Measurements from ENCODE around the gene ZBTB45.
A peak's percentile ranks its signal among the peaks of the same experiment; 100 is the strongest.

DNA sequence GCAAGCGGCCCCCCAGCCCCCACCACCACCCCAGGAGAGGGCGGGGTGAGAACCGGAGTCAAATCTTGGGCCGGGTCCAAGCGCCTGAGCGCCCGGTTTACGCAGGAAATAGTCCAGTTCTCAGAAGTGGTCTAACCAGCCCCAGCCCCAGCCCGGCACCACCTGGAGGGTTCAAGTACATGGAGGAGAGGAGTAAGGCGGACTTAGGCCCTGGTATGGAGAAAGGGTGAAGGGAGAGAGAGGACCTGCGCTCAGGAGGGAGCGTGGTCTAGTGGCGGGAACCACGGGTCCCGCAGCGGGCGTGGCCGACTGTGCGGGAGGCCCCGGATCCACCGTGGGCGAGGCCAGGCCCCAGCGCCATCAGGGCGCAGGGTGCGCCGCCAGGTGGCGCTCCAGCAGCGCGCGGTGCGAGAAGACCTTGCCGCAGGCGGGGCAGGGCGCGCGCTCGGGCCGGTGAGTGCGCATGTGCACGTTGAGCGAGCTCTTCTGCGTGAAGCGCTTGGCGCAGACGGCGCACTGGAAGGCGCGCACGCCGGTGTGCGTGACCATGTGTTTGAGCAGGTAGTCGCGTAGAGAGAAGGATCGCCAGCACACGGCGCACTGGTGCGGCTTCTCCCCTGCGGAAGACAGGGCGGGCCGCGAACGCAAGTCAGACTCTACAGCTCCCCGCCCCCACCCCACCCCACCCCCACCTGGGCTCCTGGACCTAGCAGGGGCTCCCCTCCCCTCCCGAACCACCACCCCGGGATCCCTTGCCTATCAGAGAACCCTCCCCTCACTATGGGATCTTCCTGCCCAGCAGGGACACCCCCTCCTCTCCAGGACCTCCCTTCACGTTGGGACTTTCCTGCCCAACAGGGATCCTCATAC lies 5.7 kb downstream of the ZBTB45 start:
- TF ChIP-seq CREM (IDR thresholded peaks at IDR 0.05; ENCODE audit: low read depth) (no peak), SMC3 (IDR thresholded peaks at IDR 0.05; ENCODE audit: borderline replicate concordance, low read length) (peak; percentile 79), POLR2AphosphoS5 (IDR thresholded peaks at IDR 0.05; ENCODE audit: low read length) (peak; percentile 88; the same call in 1 of the 2 replicates), EP300 (IDR thresholded peaks at IDR 0.05; ENCODE audit: borderline replicate concordance in 1 of 2, control insufficient read depth in 1 of 2, low read depth in 2 of 2, low read length in 2 of 2) (no peak), EZH2 (IDR thresholded peaks at IDR 0.05; ENCODE audit: borderline replicate concordance, control insufficient read depth, low read depth, low read length) (no peak), JUND (IDR thresholded peaks at IDR 0.05; ENCODE audit: low read depth, low read length) (no peak)
- TF ChIP-seq, protein P1, sequence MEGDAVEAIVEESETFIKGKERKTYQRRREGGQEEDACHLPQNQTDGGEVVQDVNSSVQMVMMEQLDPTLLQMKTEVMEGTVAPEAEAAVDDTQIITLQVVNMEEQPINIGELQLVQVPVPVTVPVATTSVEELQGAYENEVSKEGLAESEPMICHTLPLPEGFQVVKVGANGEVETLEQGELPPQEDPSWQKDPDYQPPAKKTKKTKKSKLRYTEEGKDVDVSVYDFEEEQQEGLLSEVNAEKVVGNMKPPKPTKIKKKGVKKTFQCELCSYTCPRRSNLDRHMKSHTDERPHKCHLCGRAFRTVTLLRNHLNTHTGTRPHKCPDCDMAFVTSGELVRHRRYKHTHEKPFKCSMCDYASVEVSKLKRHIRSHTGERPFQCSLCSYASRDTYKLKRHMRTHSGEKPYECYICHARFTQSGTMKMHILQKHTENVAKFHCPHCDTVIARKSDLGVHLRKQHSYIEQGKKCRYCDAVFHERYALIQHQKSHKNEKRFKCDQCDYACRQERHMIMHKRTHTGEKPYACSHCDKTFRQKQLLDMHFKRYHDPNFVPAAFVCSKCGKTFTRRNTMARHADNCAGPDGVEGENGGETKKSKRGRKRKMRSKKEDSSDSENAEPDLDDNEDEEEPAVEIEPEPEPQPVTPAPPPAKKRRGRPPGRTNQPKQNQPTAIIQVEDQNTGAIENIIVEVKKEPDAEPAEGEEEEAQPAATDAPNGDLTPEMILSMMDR (IDR thresholded peaks at IDR 0.05 in 2 of 3, conservative IDR thresholded peaks at IDR 0.05 in 1 of 3; ENCODE audit: control insufficient read depth in 2 of 3, extremely low read depth in 1 of 3, insufficient read depth in 1 of 3, low read depth in 3 of 3, low read length in 3 of 3), result peak; percentile 80 to 99 (median 98); a peak in 5 of 6 replicates

All from GM12878 (cell line).